Kidney (tissue), 14 donors: ENCODE results near the gene HMGB4. TPM values are rescaled to one million over a fixed set of nuclear protein-coding genes. Genes with fewer than 3 reads are reported as not detected.

Experiments used
- DNase-seq, 5 donors: peaks; one replicate each; pipeline ENCODE4 v3.0.0-alpha.2; 2013 to 2020
- FAIRE-seq: peaks from 2 replicates; lab custom pipeline; 2012; peaks lifted over from hg19 to GRCh38; lab: Jason Lieb, UNC
- H3K27ac ChIP-seq, 2 donors: one replicate each; pipeline ENCODE4 v1.7.0; 2013; ENCODE audit warnings: low read depth in 2 of 2, low read length in 2 of 2, inconsistent platforms in 1 of 2
- H3K27me3 ChIP-seq: one replicate; pipeline ENCODE4 v1.7.1; 2013; ENCODE audit warnings: low read length, inconsistent platforms; ENCODE audit not compliant: control insufficient read depth, insufficient read depth
- H3K36me3 ChIP-seq, 3 donors: one replicate each; pipeline versions ENCODE4 v1.7.0 to v1.7.1; 2013; ENCODE audit warnings: low read length in 3 of 3, control low read depth in 1 of 3, inconsistent platforms in 1 of 3; ENCODE audit not compliant: insufficient read depth in 3 of 3, control insufficient read depth in 2 of 3
- H3K4me1 ChIP-seq, 3 donors: one replicate each; pipeline versions ENCODE4 v1.7.0 to v1.7.1; 2013; ENCODE audit warnings: low read length in 3 of 3, inconsistent platforms in 1 of 3, low read depth in 1 of 3; ENCODE audit not compliant: control insufficient read depth in 2 of 3, insufficient read depth in 2 of 3
- H3K4me3 ChIP-seq, 3 donors: one replicate each; pipeline versions ENCODE4 v1.7.0 to v1.8.1; 2013; ENCODE audit warnings: low read length in 3 of 3, control low read depth in 1 of 3, inconsistent platforms in 1 of 3
- H3K9ac ChIP-seq, 3 donors: one replicate each; pipeline versions ENCODE4 v1.7.0 to v1.7.1; 2013; ENCODE audit warnings: low read length in 3 of 3, control low read depth in 1 of 3, inconsistent platforms in 1 of 3
- H3K9me3 ChIP-seq, 3 donors: one replicate each; pipeline versions ENCODE4 v1.7.0 to v1.7.1; 2013; ENCODE audit warnings: low read length in 3 of 3, control low read depth in 1 of 3, inconsistent platforms in 1 of 3; ENCODE audit not compliant: control insufficient read depth in 2 of 3, insufficient read depth in 1 of 3
- CTCF ChIP-seq: IDR thresholded peaks from 3 replicates; pipeline ENCODE4 v1.5.1; 2012; ENCODE audit warnings: mild to moderate bottlenecking, moderate library complexity, borderline replicate concordance; ENCODE audit not compliant: insufficient read depth; ENCODE audit errors: extremely low read depth
- intact Hi-C: fragments of 100-400 bp; cut with DNase I; formaldehyde crosslinking; loops from one replicate; pipeline ENCODE4 v1.11.1; 2022
- polyA plus RNA-seq: library from polyadenylated mRNA; stranded (reverse); fragments of 350-450 nt; fragmentation: Illumina TruSeq; extraction: RNeasy Lipid Tissue Mini Kit (QIAGEN cat#74804); gene quantifications from one replicate; pipeline ENCODE4 v1.2.3, GENCODE V29; 2014; ENCODE audit warnings: low read depth, low replicate concordance; ENCODE audit not compliant: insufficient read depth
- total RNA-seq: library from RNA; stranded (reverse); fragmentation: NEBNext Ultra II Directional; extraction: Animal tissue kit (Norgen Biotek cat#: 25700); gene quantifications from one replicate; pipeline ENCODE4 v1.2.1, GENCODE V29; 2021
- donor health status: control.
- donor health status: control.
- donor health status: control.
- donor health status: control.
- donor health status: control.
- donor health status: DM: yes; HTN: yes; CAD: no.
- donor health status: Normal renal cell carcinoma (clear cell type).

Gene HMGB4
- total and polyA plus RNA-seq, 2 donors from 2014 or later, result not detected

DNA sequence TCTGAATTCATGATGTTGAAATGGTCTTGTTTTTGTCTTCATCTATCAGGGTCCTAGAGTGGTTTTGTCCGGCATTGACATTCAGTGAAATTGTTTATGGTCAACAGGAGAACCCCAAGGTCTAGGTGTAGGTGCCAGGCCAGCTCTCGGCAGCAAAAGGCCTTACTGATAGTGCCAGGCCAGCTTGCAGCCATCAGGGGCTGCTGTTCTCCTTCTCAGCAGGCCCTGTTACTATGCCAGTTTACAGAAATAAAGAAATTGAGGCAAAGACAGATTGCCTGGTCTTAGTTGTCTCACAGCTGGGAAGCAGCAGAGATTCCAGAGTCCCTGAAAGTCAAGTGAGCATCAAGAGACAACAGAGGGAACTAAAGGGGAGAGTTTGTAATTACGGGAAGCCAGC, 12.0 kb downstream of the HMGB4 start:
- peaks cover 0 to 7% (median 0%) of the 10 kb centered on the region in 3 donors for H3K9me3 ChIP-seq
- intact Hi-C loops, result no loop called here
- no peak for FAIRE-seq
- TF ChIP-seq CTCF, result peak; percentile 40
- DNase-seq, result no peak
- H3K27ac ChIP-seq, result no peak overlapping the region
- H3K9ac ChIP-seq, result no peak overlapping the region
- H3K4me1 ChIP-seq, result no peaks in the 10 kb centered on the region
- H3K4me3 ChIP-seq, result no peak overlapping the region
- H3K27me3 ChIP-seq, result no peaks in the 10 kb centered on the region
- no peaks in the 10 kb centered on the region for H3K36me3 ChIP-seq

GRCh38 chr1:33876970-33877650, 13.2 kb downstream of the HMGB4 start:
- Histone ChIP-seq H3K4me1 (no peaks in the 10 kb centered on the region), H3K4me3 (no peak overlapping the region), H3K36me3 (no peaks in the 10 kb centered on the region), H3K27me3 (no peaks in the 10 kb centered on the region), H3K9me3 (peaks cover 0 to 7% (median 0%) of the 10 kb centered on the region in 3 donors), H3K27ac (no peak overlapping the region), H3K9ac (no peak overlapping the region)
- FAIRE-seq (no peak), DNase-seq (no peak)
- no peak for TF ChIP-seq CTCF
- intact Hi-C loops, result no loop called here

DNA sequence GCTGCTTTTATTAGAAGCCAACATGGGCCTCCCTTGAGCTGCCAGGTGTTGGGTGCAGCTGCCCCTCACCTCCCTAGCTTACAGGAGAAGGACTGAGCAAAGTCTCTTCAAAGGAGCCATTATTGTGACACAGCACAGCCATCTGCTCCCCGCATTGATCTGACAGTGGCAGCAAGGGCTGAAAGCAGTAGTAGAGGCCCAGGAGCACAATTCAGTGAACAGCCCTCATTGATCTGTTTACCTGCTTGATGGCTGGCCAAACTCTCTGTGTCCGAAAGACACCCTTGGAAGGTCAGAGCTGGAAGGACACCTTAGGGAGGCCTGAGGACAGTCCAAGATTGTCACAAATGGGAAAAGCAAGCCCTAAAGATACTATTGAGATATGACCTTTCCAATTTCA, 14.5 kb downstream of the HMGB4 start:
- DNase-seq (no peak), FAIRE-seq (no peak)
- Histone ChIP-seq H3K4me3 (no peak overlapping the region), H3K27ac (no peak overlapping the region), H3K27me3 (no peaks in the 10 kb centered on the region), H3K9ac (no peak overlapping the region), H3K36me3 (no peaks in the 10 kb centered on the region), H3K4me1 (no peaks in the 10 kb centered on the region), H3K9me3 (peaks cover 0 to under 1% (median 0%) of the 10 kb centered on the region in 3 donors)
- intact Hi-C loops, result no loop called here
- no peak for TF ChIP-seq CTCF
